Measurements from ENCODE around the gene PSAPL1. TPM values are rescaled to one million over a fixed set of nuclear protein-coding genes. Genes with fewer than 3 reads are reported as not detected.

PSAPL1 gene
- total RNA-seq, 1 donor from 2014 or later = not detected

DNA sequence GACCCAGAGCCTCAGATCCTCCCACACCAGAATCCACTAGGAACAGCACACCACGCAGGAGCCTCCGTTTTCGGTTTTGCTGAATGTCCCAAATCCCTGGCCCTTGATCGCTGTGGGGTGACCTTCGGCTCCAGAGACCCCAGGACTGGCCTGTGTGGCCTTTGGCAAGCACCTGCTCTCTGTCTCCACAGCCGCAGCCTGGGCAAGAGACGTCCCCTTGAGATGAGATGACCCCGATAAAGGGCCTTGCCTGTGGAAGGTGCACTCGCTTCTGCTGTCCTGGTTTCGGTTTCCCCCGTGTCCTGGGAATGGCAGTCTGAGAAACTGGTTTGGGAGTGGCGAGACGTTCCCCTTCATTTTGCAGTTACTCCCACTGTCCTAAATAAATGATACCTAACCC lies 9.6 kb downstream of the PSAPL1 start:
- intact Hi-C loops (cut with DNase I) = no loop called here
- no peaks in the 10 kb centered on the region for H3K4me1 ChIP-seq
- no peak overlapping the region for H3K4me3 ChIP-seq
- DNase-seq (peak; percentile 36), ATAC-seq (no peak)
- no peak overlapping the region for H3K27ac ChIP-seq
- H3K36me3 ChIP-seq = no peaks in the 10 kb centered on the region
- no peaks in the 10 kb centered on the region for H3K9me3 ChIP-seq
- no peaks in the 10 kb centered on the region for H3K27me3 ChIP-seq (ENCODE audit: low read depth)
- TF ChIP-seq, protein P1, sequence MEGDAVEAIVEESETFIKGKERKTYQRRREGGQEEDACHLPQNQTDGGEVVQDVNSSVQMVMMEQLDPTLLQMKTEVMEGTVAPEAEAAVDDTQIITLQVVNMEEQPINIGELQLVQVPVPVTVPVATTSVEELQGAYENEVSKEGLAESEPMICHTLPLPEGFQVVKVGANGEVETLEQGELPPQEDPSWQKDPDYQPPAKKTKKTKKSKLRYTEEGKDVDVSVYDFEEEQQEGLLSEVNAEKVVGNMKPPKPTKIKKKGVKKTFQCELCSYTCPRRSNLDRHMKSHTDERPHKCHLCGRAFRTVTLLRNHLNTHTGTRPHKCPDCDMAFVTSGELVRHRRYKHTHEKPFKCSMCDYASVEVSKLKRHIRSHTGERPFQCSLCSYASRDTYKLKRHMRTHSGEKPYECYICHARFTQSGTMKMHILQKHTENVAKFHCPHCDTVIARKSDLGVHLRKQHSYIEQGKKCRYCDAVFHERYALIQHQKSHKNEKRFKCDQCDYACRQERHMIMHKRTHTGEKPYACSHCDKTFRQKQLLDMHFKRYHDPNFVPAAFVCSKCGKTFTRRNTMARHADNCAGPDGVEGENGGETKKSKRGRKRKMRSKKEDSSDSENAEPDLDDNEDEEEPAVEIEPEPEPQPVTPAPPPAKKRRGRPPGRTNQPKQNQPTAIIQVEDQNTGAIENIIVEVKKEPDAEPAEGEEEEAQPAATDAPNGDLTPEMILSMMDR (IDR thresholded peaks at IDR 0.05) = no peak

DNA sequence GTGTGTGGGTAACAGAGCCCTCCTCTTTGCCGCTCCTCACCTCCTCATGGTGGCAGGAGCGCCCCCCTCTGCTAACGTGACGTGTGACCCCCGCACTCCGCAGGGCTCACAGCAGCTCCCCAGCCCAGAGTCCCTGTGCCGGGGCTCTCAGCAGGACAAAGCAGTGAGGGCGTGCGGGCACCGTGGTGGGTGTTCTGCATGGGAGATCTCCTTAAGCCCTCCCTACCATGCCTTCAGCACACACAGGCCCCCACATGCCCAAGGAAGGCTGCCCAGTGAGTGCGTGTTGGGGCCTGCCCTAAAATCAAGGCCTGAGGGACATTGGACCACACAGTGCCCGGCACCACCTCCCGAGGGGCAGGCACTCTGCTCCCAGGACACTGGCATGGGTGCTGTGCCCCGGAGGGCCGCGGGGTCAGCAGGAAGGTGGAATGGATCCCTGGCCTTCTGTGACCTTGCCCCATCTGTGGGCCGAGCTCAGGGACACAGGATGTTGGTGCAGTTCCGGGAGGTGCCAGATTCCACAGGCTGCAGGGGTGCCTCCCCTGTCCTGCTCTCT lies 10.1 kb downstream of the PSAPL1 start:
- DNase-seq (peak; percentile 39), ATAC-seq (no peak)
- Histone ChIP-seq H3K36me3 (no peaks in the 10 kb centered on the region), H3K27me3 (ENCODE audit: low read depth) (no peaks in the 10 kb centered on the region), H3K27ac (no peak overlapping the region), H3K4me3 (no peak overlapping the region), H3K4me1 (no peaks in the 10 kb centered on the region), H3K9me3 (no peaks in the 10 kb centered on the region)
- TF ChIP-seq, protein P1 (IDR thresholded peaks at IDR 0.05) = no peak
- intact Hi-C loops (cut with DNase I) = no loop called here

DNA sequence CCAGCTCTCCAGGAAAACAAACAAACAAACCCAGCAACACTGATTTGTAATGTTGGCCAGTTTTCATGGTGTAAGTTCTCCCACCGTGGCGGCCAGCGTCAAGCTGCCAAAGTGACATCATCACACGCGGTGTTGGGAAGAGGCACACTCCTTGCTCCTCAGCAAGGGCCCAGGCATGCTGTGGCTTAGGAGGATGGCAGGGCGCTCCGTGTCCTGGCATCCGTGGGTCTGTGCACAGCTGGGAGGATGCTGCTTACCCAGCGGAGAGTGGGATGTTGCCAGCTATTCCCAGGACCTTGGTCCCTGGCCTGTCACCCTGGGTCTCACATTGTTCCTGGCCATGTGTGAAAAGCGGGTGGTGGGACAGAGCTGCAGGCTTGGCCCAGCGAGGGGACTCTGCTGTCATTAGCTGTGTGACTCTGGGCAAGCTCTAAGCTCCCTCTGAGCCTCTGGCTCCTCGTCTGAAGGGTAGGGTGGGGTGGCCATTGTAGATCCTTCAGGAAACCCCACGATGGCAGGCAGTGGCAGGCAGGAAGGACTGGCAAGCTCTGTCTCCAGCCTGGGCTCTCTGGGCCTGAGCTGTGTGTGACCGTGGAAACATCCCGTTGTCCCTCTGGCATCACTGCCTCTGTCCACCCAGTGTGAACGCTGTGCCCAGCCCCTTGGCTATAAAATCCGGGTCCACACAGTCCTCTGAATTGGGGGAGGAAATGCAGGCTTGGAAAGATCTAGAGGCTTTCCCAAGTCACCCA lies 10.8 kb downstream of the PSAPL1 start:
- no peak overlapping the region for H3K27ac ChIP-seq
- H3K36me3 ChIP-seq = no peaks in the 10 kb centered on the region
- no peak overlapping the region for H3K4me3 ChIP-seq
- no peaks in the 10 kb centered on the region for H3K27me3 ChIP-seq (ENCODE audit: low read depth)
- intact Hi-C loops (cut with DNase I) = no loop called here
- H3K4me1 ChIP-seq = no peaks in the 10 kb centered on the region
- ATAC-seq (no peak), DNase-seq (peak; percentile 35)
- TF ChIP-seq, protein P1 (IDR thresholded peaks at IDR 0.05) = no peak
- no peaks in the 10 kb centered on the region for H3K9me3 ChIP-seq

DNA sequence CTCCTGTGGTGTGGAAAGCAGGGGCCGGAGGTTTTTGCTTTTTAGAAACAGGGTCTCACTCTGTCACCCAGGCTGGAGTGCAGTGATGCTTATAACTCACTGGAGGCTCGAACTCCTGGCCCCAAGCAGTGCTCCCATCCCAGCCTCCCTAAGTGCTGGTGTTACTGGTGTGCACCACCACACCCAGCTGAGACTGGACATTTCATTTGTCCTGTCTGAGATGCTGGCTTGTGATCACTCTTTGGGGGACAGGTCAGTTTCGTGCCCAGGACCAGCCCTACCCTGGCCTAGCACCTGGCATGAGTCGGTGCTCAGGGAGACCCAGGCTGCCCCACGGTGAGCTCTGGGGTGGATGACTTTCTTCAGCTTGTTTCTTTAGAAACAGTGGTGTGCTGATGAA lies 11.3 kb downstream of the PSAPL1 start:
- H3K27me3 ChIP-seq (ENCODE audit: low read depth) = no peaks in the 10 kb centered on the region
- DNase-seq = no peak
- no peak overlapping the region for H3K4me3 ChIP-seq
- no peaks in the 10 kb centered on the region for H3K36me3 ChIP-seq
- no peak overlapping the region for H3K27ac ChIP-seq
- intact Hi-C loops (cut with DNase I) = no loop called here
- TF ChIP-seq, protein P1 (IDR thresholded peaks at IDR 0.05) = no peak
- ATAC-seq = no peak
- no peaks in the 10 kb centered on the region for H3K4me1 ChIP-seq
- no peaks in the 10 kb centered on the region for H3K9me3 ChIP-seq

DNA sequence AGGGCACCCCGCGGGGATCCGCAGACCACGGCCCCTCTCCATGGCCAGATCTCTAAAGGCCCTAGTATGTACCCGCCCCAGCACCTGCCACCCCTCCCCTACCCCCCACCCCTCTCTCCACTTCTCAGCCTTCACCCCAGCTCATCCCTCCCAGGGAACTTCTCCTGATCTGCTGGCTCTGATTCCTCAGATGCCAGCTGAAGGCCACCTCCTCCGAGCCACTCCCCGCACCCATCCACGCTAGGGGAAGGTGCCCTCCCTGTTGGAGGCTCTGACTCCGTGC lies 11.9 kb downstream of the PSAPL1 start:
- DNase-seq (no peak), ATAC-seq (no peak)
- intact Hi-C loops (cut with DNase I) = no loop called here
- H3K27me3 ChIP-seq (ENCODE audit: low read depth) = no peaks in the 10 kb centered on the region
- H3K9me3 ChIP-seq = no peaks in the 10 kb centered on the region
- TF ChIP-seq, protein P1 (IDR thresholded peaks at IDR 0.05) = no peak
- H3K4me1 ChIP-seq = no peaks in the 10 kb centered on the region
- H3K4me3 ChIP-seq = no peak overlapping the region
- H3K36me3 ChIP-seq = no peaks in the 10 kb centered on the region
- no peak overlapping the region for H3K27ac ChIP-seq

Data from lower lobe of right lung (tissue), 2 donors.